A673 (cell line): ENCODE results near the gene DHRS3.

Experiments
- EZH2 ChIP-seq: fragments of 200-600 bp; sonication (generic); IDR thresholded peaks from 2 replicates; pipeline ENCODE4 v1.6.1; 2017; ENCODE audit warnings: borderline replicate concordance, low read depth, mild to moderate bottlenecking, mixed read lengths, antibody characterized with exemption, low read length; ENCODE audit not compliant: poor library complexity, severe bottlenecking
- TF ChIP-seq, protein P1 (sequence below): fragments of 300-800, 200-600 bp; sonication (generic); conservative IDR thresholded peaks from 2 replicates; pipeline ENCODE4 v1.5.1; 2017; ENCODE audit warnings: low read depth, mild to moderate bottlenecking, antibody characterized with exemption, low read length, moderate library complexity, mixed read lengths

DNA sequence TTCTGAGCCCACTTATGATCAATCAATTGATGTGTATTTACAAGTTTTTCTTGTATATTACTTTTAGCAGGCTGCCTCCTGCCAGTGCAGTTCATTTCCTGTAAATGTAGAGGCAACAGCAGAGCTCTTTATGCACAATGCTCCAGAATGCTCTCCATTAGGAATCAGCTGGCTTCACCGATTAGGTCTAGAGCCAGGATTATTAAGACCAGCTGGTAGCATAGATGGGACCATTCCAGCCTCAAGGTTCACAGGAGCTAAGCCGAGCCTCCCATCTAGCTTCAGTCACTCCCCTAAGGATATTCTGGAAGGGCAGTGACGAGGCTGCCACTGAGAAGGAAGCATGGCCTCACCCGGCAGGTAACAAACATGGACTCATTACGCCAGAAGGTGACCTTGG is 36.8 kb downstream of the DHRS3 start:
- TF ChIP-seq EZH2: no peak
- TF ChIP-seq, protein P1, sequence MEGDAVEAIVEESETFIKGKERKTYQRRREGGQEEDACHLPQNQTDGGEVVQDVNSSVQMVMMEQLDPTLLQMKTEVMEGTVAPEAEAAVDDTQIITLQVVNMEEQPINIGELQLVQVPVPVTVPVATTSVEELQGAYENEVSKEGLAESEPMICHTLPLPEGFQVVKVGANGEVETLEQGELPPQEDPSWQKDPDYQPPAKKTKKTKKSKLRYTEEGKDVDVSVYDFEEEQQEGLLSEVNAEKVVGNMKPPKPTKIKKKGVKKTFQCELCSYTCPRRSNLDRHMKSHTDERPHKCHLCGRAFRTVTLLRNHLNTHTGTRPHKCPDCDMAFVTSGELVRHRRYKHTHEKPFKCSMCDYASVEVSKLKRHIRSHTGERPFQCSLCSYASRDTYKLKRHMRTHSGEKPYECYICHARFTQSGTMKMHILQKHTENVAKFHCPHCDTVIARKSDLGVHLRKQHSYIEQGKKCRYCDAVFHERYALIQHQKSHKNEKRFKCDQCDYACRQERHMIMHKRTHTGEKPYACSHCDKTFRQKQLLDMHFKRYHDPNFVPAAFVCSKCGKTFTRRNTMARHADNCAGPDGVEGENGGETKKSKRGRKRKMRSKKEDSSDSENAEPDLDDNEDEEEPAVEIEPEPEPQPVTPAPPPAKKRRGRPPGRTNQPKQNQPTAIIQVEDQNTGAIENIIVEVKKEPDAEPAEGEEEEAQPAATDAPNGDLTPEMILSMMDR: no peak
